ENCODE results near the gene CEP170B.
"Not testable (repeated sequence)": the region's sequence is repeated elsewhere in the genome, so short reads cannot be mapped to it uniquely, and the experiment has no call there.

Gene CEP170B

GRCh38 chr14:104879983-104880565 lies 15.0 kb downstream of the CEP170B start:
- DNase-seq, result no peak

- DNase-seq, result no peak
These were observed 15.6 kb downstream of the CEP170B start for GRCh38 chr14:104880584-104881210.

- peak; percentile 87 for DNase-seq
These were observed 16.4 kb downstream of the CEP170B start for GRCh38 chr14:104881369-104881979.

GRCh38 chr14:104882325-104882973 lies 17.4 kb downstream of the CEP170B start:
- DNase-seq, result peak; percentile 34

- DNase-seq, result no peak
These were observed 18.1 kb downstream of the CEP170B start for GRCh38 chr14:104882991-104883660.

GRCh38 chr14:104883681-104884361 lies 18.8 kb downstream of the CEP170B start:
- DNase-seq, result no peak

- DNase-seq, result not testable (repeated sequence)
These were observed 19.3 kb downstream of the CEP170B start for GRCh38 chr14:104884381-104884780.

GRCh38 chr14:104885031-104885972 lies 20.2 kb downstream of the CEP170B start:
- DNase-seq, result no peak

GRCh38 chr14:104885973-104886689 lies 21.1 kb downstream of the CEP170B start:
- no peak for DNase-seq

GRCh38 chr14:104886690-104887622 lies 21.9 kb downstream of the CEP170B start:
- no peak for DNase-seq

GRCh38 chr14:104887623-104888488 lies 22.8 kb downstream of the CEP170B start:
- DNase-seq, result no peak

- no peak for DNase-seq
These were observed 23.7 kb downstream of the CEP170B start for GRCh38 chr14:104888489-104889374.

- no peak for DNase-seq
These were observed 24.3 kb downstream of the CEP170B start for GRCh38 chr14:104889375-104889757.

GRCh38 chr14:104890292-104890691 lies 25.2 kb downstream of the CEP170B start:
- DNase-seq, result not testable (repeated sequence)

- DNase-seq, result no peak
These were observed 26.1 kb downstream of the CEP170B start for GRCh38 chr14:104891121-104891551.

GRCh38 chr14:104891664-104892530 lies 26.8 kb downstream of the CEP170B start:
- DNase-seq, result no peak

Measured in NCI-H1092 (cell line).